Smooth muscle cell (in vitro differentiated cells): ENCODE data around the gene SNED1. TPM values are rescaled to one million over a fixed set of nuclear protein-coding genes. Genes with fewer than 3 reads are reported as not detected.
A peak's percentile ranks its signal among the peaks of the same experiment; 100 is the strongest.

ENCODE experiments used
- DNase-seq: peaks from one replicate; lab custom pipeline; 2025; ENCODE audit not compliant: unreplicated experiment; lab: John Stamatoyannopoulos, UW
- H2AFZ ChIP-seq: fragments of 200-600 bp; sonication (generic); 2 replicates; pipeline ENCODE4 v1.6.0; 2016; ENCODE audit warnings: antibody characterized with exemption, low read depth, mild to moderate bottlenecking
- H3F3A ChIP-seq: fragments of 200-600 bp; sonication (generic); 2 replicates; pipeline ENCODE4 v1.6.0; 2017; ENCODE audit warnings: antibody characterized with exemption, low read depth
- H3K27ac ChIP-seq: fragments of 200-600 bp; sonication (generic); 2 replicates; pipeline ENCODE4 v1.5.1; 2016; ENCODE audit warnings: low read depth, mild to moderate bottlenecking
- H3K27me3 ChIP-seq: fragments of 200-600 bp; sonication (generic); 2 replicates; pipeline ENCODE4 v1.6.1; 2016; ENCODE audit warnings: low read depth, mild to moderate bottlenecking
- H3K36me3 ChIP-seq: fragments of 200-600 bp; sonication (generic); 2 replicates; pipeline ENCODE4 v1.5.1; 2016; ENCODE audit warnings: low read depth
- H3K4me1 ChIP-seq: fragments of 200-600 bp; sonication (generic); 2 replicates; pipeline ENCODE4 v1.5.1; 2016; ENCODE audit warnings: low read depth
- H3K4me2 ChIP-seq: fragments of 200-600 bp; sonication (generic); 2 replicates; pipeline ENCODE4 v1.6.0; 2016; ENCODE audit warnings: mild to moderate bottlenecking
- H3K4me3 ChIP-seq: fragments of 200-600 bp; sonication (generic); 2 replicates; pipeline ENCODE4 v1.5.1; 2016; ENCODE audit warnings: mild to moderate bottlenecking
- H3K79me2 ChIP-seq: fragments of 200-600 bp; sonication (generic); 2 replicates; pipeline ENCODE4 v1.6.0; 2016; ENCODE audit warnings: low read depth, mild to moderate bottlenecking
- H3K9ac ChIP-seq: fragments of 200-600 bp; sonication (generic); 2 replicates; pipeline ENCODE4 v1.6.0; 2016; ENCODE audit warnings: low read depth
- H3K9me3 ChIP-seq: fragments of 200-600 bp; sonication (generic); replicated peaks from 2 replicates; pipeline ENCODE4 v1.5.1; 2016; ENCODE audit warnings: low read depth
- H4K20me1 ChIP-seq: fragments of 200-600 bp; sonication (generic); 2 replicates; pipeline ENCODE4 v1.6.0; 2016; ENCODE audit warnings: low read depth
- WGBS: methylation state at CpG from one replicate; pipeline ENCODE4 v1.1.7; 2016; ENCODE audit warnings: low lambda C conversion rate; 5-methylcytosine and 5-hydroxymethylcytosine counted together
- polyA plus RNA-seq: library from polyadenylated mRNA; unstranded; fragments of >200 nt; fragmentation: Nextera tagmentation; extraction: Ambion mirVana; gene quantifications from 2 replicates; pipeline ENCODE4 v1.2.1, GENCODE V29; 2016
- total RNA-seq: library from RNA; depleted of rRNA; stranded (reverse); fragments of >200 nt; gene quantifications from 2 replicates; pipeline ENCODE4 v1.2.3, GENCODE V29; 2014
- TF ChIP-seq, protein P1 (sequence below): fragments of 200-600 bp; sonication (generic); IDR thresholded peaks from 2 replicates; pipeline ENCODE4 v1.5.1; 2017; ENCODE audit warnings: borderline replicate concordance, mild to moderate bottlenecking, antibody characterized with exemption; ENCODE audit not compliant: insufficient read depth, poor library complexity, severe bottlenecking

The SNED1 gene
- total and polyA plus RNA-seq, 2 experiments from 2014 or later: 0.36 to 3.0 TPM

DNA sequence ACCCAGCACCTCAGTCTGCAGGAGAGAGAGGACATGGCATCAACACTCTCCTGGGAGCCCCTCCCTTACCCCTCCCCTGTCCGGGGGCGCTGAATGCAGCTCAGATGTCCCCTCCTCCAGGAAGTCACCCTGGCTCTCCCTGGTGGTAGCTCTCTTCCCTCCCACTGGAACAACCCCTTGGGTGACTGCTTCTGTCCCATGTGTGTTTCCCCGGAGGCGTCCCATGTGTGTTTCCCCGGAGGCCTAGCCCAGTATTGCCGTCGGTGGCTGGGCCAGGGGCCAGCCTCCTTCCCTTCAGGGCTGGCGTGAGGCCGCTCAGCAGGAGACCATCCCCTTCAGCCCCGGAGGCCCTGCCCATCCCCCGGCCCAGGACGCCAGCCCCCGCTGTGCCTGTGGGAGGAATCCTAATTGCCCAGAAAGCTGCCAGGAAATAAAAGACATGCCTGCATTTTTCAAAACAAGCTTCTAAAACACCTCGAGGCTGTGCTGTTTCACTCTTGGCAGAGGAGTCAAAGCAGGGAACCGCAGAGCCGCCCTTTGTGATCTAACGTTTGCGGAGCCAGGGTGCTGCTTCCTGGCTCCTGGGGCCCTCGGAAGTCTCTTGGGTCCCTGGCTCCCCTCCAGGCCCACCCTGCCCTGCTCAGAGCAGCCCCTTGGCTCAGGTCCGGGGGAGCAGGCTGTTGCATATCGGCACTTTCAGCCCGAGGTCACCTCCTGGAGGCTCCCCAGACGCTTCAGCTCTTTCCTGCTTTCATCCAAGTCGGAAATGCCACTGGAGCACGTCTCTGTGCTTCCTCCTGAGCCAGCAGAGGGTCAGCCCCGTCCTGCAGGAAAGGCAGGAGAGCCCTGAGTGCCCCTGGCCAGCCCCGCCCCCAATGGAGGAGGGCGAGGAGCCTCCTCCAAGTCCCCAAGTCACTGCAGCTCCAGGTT is 11.4 kb downstream of the SNED1 start:
- Histone ChIP-seq H2AFZ (peak overlapping the region; percentile 92), H3K9ac (no peak overlapping the region), H3K4me2 (peak overlapping the region; percentile 87), H3K27ac (no peak overlapping the region), H3K79me2 (no peaks in the 10 kb centered on the region), H4K20me1 (no peaks in the 10 kb centered on the region), H3K4me1 (peaks cover 10% of the 10 kb centered on the region), H3K36me3 (no peaks in the 10 kb centered on the region), H3K27me3 (no peaks in the 10 kb centered on the region), H3K4me3 (peak overlapping the region; percentile 27), H3K9me3 (no peaks in the 10 kb centered on the region), H3F3A (no peaks in the 10 kb centered on the region)
- 9% methylated on average over 27 of the region's 28 CpGs for WGBS
- TF ChIP-seq, protein P1, sequence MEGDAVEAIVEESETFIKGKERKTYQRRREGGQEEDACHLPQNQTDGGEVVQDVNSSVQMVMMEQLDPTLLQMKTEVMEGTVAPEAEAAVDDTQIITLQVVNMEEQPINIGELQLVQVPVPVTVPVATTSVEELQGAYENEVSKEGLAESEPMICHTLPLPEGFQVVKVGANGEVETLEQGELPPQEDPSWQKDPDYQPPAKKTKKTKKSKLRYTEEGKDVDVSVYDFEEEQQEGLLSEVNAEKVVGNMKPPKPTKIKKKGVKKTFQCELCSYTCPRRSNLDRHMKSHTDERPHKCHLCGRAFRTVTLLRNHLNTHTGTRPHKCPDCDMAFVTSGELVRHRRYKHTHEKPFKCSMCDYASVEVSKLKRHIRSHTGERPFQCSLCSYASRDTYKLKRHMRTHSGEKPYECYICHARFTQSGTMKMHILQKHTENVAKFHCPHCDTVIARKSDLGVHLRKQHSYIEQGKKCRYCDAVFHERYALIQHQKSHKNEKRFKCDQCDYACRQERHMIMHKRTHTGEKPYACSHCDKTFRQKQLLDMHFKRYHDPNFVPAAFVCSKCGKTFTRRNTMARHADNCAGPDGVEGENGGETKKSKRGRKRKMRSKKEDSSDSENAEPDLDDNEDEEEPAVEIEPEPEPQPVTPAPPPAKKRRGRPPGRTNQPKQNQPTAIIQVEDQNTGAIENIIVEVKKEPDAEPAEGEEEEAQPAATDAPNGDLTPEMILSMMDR: no peak
- DNase-seq: no peak

DNA sequence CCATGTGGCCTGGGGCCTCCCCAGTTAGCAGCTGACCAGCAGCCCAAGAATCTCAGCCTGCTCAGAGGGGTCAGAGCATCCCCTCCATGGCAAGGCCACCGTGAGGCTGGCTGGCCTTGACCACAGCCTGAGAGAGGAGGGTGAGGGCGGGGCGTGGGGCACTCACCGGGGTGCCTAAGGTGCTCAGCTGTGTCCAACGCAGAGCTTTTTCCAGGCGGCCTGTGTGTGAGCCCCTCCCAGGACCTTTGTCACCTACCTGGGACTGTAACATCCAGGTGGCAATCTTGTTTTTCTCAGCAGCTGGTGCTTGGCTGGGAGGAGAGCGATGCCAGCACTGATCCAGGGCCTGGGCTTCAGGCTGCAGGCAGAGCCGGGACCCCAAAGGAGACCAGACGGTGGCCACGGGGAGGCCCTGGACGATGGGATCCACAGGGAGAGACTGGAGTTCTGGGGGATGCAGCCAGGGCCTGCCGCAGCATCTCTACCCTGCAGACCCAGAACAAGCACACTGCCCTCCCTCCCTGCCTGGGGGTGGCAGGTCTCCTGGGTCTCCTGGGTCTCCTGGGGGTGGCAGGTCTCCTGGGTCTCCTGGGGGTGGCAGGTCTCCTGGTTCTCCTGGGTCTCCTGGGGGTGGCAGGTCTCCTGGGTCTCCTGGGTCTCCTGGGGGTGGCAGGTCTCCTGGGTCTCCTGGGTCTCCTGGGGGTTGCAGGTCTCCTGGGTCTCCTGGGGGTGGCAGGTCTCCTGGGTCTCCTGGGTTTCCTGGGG is 12.3 kb downstream of the SNED1 start:
- Histone ChIP-seq H3K79me2 (no peaks in the 10 kb centered on the region), H3K9me3 (no peaks in the 10 kb centered on the region), H3F3A (no peaks in the 10 kb centered on the region), H3K27me3 (no peaks in the 10 kb centered on the region), H3K9ac (no peak overlapping the region), H3K27ac (no peak overlapping the region), H3K4me3 (no peak overlapping the region), H4K20me1 (no peaks in the 10 kb centered on the region), H3K4me2 (peak overlapping the region; percentile 87), H3K4me1 (peaks cover 10% of the 10 kb centered on the region), H2AFZ (peak overlapping the region; percentile 92), H3K36me3 (no peaks in the 10 kb centered on the region)
- TF ChIP-seq, protein P1: no peak
- 83% methylated on average over 12 of the region's 12 CpGs for WGBS
- no peak for DNase-seq

DNA sequence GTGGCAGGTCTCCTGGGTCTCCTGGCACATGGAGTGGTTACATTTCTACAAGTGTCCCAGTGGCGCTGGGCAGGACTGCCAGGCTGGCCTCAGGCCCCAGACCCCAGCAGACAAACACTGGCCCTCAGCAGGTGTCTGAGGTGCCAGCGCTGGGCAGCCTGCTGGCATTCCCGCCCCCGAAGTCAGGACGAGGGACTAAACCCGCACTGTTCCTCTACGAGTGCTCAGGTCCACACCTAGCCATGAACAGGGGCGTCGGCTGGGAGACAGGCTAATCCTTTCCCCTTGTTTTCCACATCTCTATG is 12.8 kb downstream of the SNED1 start:
- DNase-seq: no peak
- Histone ChIP-seq H3K4me3 (no peak overlapping the region), H4K20me1 (no peaks in the 10 kb centered on the region), H3K36me3 (no peaks in the 10 kb centered on the region), H3K4me2 (no peak overlapping the region), H3K27ac (no peak overlapping the region), H3K9me3 (no peaks in the 10 kb centered on the region), H3K9ac (no peak overlapping the region), H3K79me2 (no peaks in the 10 kb centered on the region), H3F3A (no peaks in the 10 kb centered on the region), H3K4me1 (peaks cover 10% of the 10 kb centered on the region), H2AFZ (no peak overlapping the region), H3K27me3 (no peaks in the 10 kb centered on the region)
- WGBS: 94% methylated on average over 9 of the region's 9 CpGs
- TF ChIP-seq, protein P1: no peak
